Thoracic aorta (tissue), 2 donors: ENCODE data around the gene CC2D2A. TPM values are rescaled to one million over a fixed set of nuclear protein-coding genes. Genes with fewer than 3 reads are reported as not detected.

Experiments
- ATAC-seq: fragments of 150-250 bp; one replicate; pipeline ENCODE4 v1.8.0; 2017; ENCODE audit warnings: low read depth; ENCODE audit not compliant: insufficient number of reproducible peaks, low FRiP score
- DNase-seq: peaks from one replicate; pipeline ENCODE4 v3.0.0-alpha.2; 2020; ENCODE audit warnings: low spot score
- H3K27ac ChIP-seq, 2 donors: fragments of 200-600 bp; sonication (generic); 1 replicate in 1 of 2; 2 replicates in 1 of 2; pipeline ENCODE4 v1.5.1; 2016; ENCODE audit warnings: mild to moderate bottlenecking in 2 of 2, moderate library complexity in 2 of 2
- H3K27me3 ChIP-seq: fragments of 200-600 bp; sonication (generic); replicated peaks from 2 replicates; pipeline ENCODE4 v1.6.0; 2016; ENCODE audit warnings: mild to moderate bottlenecking; ENCODE audit not compliant: insufficient read depth
- H3K36me3 ChIP-seq: fragments of 200-600 bp; sonication (generic); one replicate; pipeline ENCODE4 v1.5.1; 2016
- H3K4me1 ChIP-seq, 2 donors: fragments of 200-600 bp; sonication (generic); 1 replicate in 1 of 2; 2 replicates in 1 of 2; pipeline versions ENCODE4 v1.5.1 to v1.6.0; 2016; ENCODE audit warnings: low read depth in 2 of 2, mild to moderate bottlenecking in 1 of 2; ENCODE audit not compliant: control insufficient read depth in 1 of 2
- H3K4me3 ChIP-seq: fragments of 200-600 bp; sonication (generic); 2 replicates; pipeline ENCODE4 v1.5.1; 2016; ENCODE audit warnings: mild to moderate bottlenecking
- H3K9me3 ChIP-seq: fragments of 200-600 bp; sonication (generic); 2 replicates; pipeline ENCODE4 v1.5.1; 2016
- total RNA-seq, 2 donors: library from RNA; depleted of rRNA; stranded (reverse); fragments of >200 nt; gene quantifications; one replicate each; pipeline versions ENCODE4 v1.1.0 to v1.2.3, GENCODE V29; 2016
- TF ChIP-seq, protein P1 (sequence below): fragments of 200-600 bp; sonication (generic); IDR thresholded peaks from one replicate; pipeline ENCODE4 v1.5.1; 2019; ENCODE audit warnings: antibody characterized with exemption

The CC2D2A gene
- total RNA-seq, 2 donors from 2014 or later, result 44.1 to 59.8 TPM

DNA sequence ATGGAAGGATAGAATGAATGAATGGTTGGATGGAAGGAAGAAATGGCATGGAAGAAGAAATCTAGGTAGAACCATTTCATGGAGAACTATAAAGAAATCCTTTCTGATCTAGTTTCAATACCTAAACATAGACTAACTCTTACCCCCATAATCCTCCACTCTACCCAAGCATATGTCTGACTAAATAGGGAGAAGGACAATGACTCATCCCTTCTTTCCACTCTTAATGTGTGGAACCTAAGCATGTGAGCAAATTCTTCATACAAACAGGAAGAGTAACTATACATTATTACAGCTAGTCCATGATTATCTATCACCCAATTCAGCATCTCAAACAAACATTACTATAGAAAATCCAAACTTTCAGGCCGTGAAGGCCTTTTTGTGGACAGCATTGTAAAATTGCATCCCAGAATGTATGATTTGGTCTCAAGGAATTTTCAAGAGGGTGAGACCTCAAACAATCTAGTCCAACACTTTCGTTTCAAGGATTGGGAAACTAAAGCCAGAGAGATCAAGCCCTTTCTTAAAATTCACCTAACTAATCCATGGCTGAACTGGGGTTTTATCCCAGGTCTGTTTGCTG is 30.6 kb upstream of the CC2D2A start:
- H3K4me1 ChIP-seq, result peaks cover 3 to 28% of the 10 kb centered on the region in 2 donors
- DNase-seq (no peak), ATAC-seq (no peak)
- peaks cover 9% of the 10 kb centered on the region for H3K36me3 ChIP-seq
- no peak overlapping the region for H3K27ac ChIP-seq
- H3K4me3 ChIP-seq, result no peak overlapping the region
- no peaks in the 10 kb centered on the region for H3K9me3 ChIP-seq
- TF ChIP-seq, protein P1, sequence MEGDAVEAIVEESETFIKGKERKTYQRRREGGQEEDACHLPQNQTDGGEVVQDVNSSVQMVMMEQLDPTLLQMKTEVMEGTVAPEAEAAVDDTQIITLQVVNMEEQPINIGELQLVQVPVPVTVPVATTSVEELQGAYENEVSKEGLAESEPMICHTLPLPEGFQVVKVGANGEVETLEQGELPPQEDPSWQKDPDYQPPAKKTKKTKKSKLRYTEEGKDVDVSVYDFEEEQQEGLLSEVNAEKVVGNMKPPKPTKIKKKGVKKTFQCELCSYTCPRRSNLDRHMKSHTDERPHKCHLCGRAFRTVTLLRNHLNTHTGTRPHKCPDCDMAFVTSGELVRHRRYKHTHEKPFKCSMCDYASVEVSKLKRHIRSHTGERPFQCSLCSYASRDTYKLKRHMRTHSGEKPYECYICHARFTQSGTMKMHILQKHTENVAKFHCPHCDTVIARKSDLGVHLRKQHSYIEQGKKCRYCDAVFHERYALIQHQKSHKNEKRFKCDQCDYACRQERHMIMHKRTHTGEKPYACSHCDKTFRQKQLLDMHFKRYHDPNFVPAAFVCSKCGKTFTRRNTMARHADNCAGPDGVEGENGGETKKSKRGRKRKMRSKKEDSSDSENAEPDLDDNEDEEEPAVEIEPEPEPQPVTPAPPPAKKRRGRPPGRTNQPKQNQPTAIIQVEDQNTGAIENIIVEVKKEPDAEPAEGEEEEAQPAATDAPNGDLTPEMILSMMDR, result no peak
- no peaks in the 10 kb centered on the region for H3K27me3 ChIP-seq

DNA sequence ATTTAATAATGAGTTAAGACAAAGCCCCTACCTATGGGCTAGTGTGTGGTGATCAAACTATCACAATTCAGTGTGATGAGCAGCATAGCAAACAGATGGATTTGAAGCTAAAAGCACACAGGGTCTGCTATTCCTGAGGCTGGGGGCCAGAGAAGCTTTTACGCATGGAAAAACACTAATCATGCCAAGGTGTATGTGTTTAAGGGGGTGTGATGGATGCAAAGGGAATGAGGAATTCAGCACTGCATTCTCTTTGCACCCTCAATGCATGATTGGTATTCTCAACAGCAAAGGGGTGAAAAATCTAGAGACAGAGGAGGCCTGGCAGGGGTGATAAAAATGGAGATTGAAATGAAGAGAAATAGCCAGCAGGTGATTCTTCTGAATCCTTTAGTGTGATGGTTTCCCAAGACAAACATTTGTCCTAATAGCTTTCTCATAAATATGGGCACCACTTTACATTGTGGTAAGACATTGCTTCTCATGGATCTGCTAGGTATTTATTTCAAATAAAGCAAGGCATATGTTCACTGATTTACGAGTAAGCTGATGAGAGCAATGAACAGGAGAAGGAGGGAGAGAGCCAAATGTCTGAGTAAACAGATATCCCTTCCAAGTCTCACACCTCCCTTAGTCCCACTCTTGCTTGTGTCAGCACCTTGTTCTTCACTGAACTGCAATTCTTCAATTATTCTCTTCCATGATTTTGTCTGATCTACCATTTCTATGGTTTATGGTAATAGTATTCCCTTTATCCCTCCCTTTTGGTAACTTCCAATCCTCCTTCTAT is 26.1 kb upstream of the CC2D2A start:
- peaks cover 14% of the 10 kb centered on the region for H3K36me3 ChIP-seq
- H3K9me3 ChIP-seq, result no peaks in the 10 kb centered on the region
- H3K4me3 ChIP-seq, result no peak overlapping the region
- DNase-seq, result no peak
- no peaks in the 10 kb centered on the region for H3K27me3 ChIP-seq
- H3K4me1 ChIP-seq, result no peaks in the 10 kb centered on the region
- TF ChIP-seq, protein P1, result no peak
- H3K27ac ChIP-seq, result no peak overlapping the region
- ATAC-seq, result no peak

DNA sequence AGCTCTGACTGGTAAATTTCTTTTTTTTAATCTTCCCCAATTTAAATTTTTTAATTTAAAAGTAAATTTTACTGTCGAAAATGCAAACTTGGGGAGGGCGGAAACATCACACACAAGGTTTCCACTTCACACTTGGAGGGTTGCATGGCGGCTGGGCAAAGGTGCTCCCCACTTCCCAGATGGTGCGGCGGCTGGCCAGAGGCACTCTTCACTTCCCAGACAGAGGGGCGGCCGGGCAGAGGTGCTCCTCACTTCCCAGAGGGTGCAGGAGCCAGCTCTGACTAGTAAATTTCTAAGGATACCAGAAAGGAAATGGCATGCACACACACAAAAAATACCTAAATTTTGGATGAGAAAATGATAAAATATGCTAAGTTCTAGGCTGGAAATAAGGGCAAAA is 25.4 kb upstream of the CC2D2A start:
- no peaks in the 10 kb centered on the region for H3K27me3 ChIP-seq
- TF ChIP-seq, protein P1, result no peak
- peaks cover 14% of the 10 kb centered on the region for H3K36me3 ChIP-seq
- no peaks in the 10 kb centered on the region for H3K9me3 ChIP-seq
- H3K4me3 ChIP-seq, result no peak overlapping the region
- DNase-seq (no peak), ATAC-seq (no peak)
- no peak overlapping the region for H3K27ac ChIP-seq
- H3K4me1 ChIP-seq, result no peaks in the 10 kb centered on the region

DNA sequence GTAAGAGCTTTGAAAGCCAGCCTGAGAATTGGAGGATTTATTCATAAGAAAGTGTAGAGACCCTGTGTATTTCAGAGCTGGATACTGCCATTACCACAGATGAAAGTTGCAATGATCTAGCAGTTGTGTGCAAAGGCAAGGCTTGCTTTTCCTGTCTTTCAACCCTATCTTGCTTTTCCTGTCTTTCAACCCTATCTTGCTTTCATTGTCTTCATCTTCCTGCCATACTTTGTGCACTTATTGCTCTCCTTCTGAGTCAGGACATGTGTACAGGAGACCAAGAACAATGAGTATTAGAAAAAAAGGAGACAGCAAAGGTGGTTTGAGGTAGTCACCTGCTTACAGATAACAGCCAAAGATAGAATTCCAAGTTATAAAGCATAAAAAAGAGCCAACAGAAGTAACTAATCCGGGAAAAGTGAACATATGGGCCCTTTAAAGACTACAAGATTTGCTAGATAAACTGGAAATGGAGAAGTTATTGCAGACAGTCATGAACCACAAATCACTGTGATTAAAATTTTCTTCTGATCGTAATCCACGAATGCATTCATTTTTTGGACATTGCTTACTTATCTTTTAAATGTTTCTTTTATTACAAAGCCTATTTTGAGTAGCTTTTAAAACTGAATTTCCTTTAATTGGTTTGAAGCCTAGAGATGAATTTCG is 24.7 kb upstream of the CC2D2A start:
- Histone ChIP-seq H3K27me3 (no peaks in the 10 kb centered on the region), H3K4me1 (peaks cover 0 to under 1% of the 10 kb centered on the region in 2 donors), H3K9me3 (no peaks in the 10 kb centered on the region), H3K36me3 (peaks cover 14% of the 10 kb centered on the region), H3K4me3 (no peak overlapping the region), H3K27ac (no peak overlapping the region)
- ATAC-seq, result no peak
- no peak for DNase-seq
- TF ChIP-seq, protein P1, result no peak

DNA sequence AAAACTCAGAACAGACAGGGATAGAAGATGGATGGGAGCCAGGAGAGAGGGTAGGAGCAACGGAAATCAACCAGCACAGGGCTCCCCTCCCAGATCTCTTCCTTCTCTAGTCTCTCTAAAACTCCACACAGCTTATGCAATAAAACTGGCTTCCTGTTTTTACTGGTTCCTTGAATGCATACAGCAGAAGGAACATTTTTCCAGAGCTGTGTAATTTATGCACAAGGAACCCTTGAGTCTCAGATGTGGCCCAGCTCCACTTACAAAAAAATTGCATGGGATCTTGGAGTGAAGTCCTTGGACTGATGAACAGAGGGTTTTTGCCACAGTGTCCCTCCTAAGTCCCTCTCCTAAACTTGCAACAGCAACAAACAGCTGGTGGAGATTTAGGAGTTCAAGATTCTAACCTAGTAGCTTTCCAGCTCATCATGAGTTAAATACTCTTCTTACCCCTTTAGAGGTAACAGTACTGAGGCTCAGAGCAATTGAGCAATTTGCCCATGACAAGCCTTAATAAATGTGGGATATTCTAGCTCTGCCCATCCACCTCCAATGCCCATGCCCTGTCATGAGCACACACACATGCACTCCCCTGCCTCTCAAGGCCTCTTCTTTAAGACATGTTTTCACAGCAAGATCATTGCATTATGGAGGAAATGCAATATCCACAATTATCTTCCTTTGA is 18.4 kb upstream of the CC2D2A start:
- Histone ChIP-seq H3K27me3 (no peaks in the 10 kb centered on the region), H3K4me1 (peaks cover 35 to 50% of the 10 kb centered on the region in 2 donors), H3K9me3 (no peaks in the 10 kb centered on the region), H3K27ac (peak overlapping the region; percentile 73 to 83), H3K36me3 (peaks cover 3% of the 10 kb centered on the region), H3K4me3 (no peak overlapping the region)
- TF ChIP-seq, protein P1, result no peak
- no peak for DNase-seq
- peak; percentile 34 for ATAC-seq
